Activated CD8-positive, alpha-beta T cell treated with anti-CD3 and anti-CD28 coated beads for 36 hours (primary cell): ENCODE data around the gene CLCA2. TPM values are rescaled to one million over a fixed set of nuclear protein-coding genes. Genes with fewer than 3 reads are reported as not detected.

Source experiments
- ATAC-seq: fragments of 200-7000 bp; cut with Tn5 transposase; one replicate; pipeline ENCODE4 v1.10.0; 2021; ENCODE audit warnings: mild to moderate bottlenecking, moderate library complexity
- CTCF ChIA-PET: fragments of 350-600 bp; sonication (Branson Sonifier 250); formaldehyde crosslinking; loops from one replicate; lab custom pipeline; 2021; ENCODE audit warnings: antibody characterized with exemption; lab: Charles Lee
- POLR2A ChIA-PET: fragments of 350-600 bp; sonication (Branson Sonifier 250); formaldehyde crosslinking; loops from one replicate; lab custom pipeline; 2021; ENCODE audit warnings: antibody characterized with exemption; lab: Charles Lee
- DNase-seq: peaks from one replicate; pipeline ENCODE4 v3.0.0-alpha.2; 2020
- H3K27ac Mint-ChIP-seq: one replicate; pipeline ENCODE4 v1.8.0; 2021; ENCODE audit warnings: mild to moderate bottlenecking, mixed read lengths
- H3K27me3 Mint-ChIP-seq: one replicate; pipeline ENCODE4 v1.8.0; 2021; ENCODE audit warnings: mixed read lengths
- H3K36me3 Mint-ChIP-seq: one replicate; pipeline ENCODE4 v1.8.0; 2021; ENCODE audit warnings: low read depth, mixed read lengths
- H3K4me1 Mint-ChIP-seq: one replicate; pipeline ENCODE4 v1.8.0; 2021; ENCODE audit warnings: low read depth, mixed read lengths
- H3K4me3 Mint-ChIP-seq: one replicate; pipeline ENCODE4 v1.8.0; 2021; ENCODE audit warnings: mild to moderate bottlenecking, moderate library complexity, mixed read lengths
- H3K9me3 Mint-ChIP-seq: one replicate; pipeline ENCODE4 v1.8.0; 2021; ENCODE audit warnings: mixed read lengths
- intact Hi-C: fragments of 100-400 bp; cut with micrococcal nuclease; formaldehyde crosslinking; loops from one replicate; pipeline ENCODE4 v1.10.0; 2022
- total RNA-seq, 2 experiments: library from RNA; stranded (reverse); gene quantifications; one replicate each; pipeline ENCODE4 v1.2.3, GENCODE V29; 2021
- TF ChIP-seq, protein P1 (sequence below): fragments of 200-600 bp; IDR thresholded peaks from one replicate; pipeline ENCODE4 v1.8.0; 2022; ENCODE audit warnings: antibody characterized with exemption, mild to moderate bottlenecking

CLCA2 gene
- total RNA-seq, 2 experiments from 2014 or later = not detected

DNA sequence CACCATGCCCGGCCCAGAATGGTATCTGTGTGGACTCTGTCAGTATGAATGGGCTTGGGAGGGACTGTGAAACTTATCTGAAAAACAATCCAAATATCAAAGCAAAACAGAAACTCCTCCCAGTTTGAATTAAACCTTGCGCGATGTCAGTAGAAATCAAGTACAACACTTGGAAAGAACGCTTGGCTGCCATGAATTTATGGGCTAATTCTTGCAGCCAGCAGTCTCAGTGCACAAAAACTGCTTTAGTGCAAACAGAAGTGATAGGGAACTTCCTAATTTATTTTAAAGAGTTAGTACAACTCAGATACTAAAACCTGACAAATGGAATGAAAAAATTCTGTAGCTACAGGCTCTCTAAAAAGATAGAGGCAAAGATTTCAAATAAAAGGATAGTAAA, 53.3 kb downstream of the CLCA2 start:
- H3K27me3 Mint-ChIP-seq = peaks cover 3% of the 10 kb centered on the region
- POLR2A ChIA-PET = no interaction called here
- no peak for ATAC-seq
- no peak for DNase-seq
- no peaks in the 10 kb centered on the region for H3K4me1 Mint-ChIP-seq
- no peaks in the 10 kb centered on the region for H3K36me3 Mint-ChIP-seq
- no peak overlapping the region for H3K4me3 Mint-ChIP-seq
- H3K27ac Mint-ChIP-seq = no peak overlapping the region
- CTCF ChIA-PET = interaction anchor here (1.0 to 1.3 kb wide), 2 partner anchors 24 to 97 kb away, joined by 3 read pairs; no protein-coding TSS in a partner anchor
- no peaks in the 10 kb centered on the region for H3K9me3 Mint-ChIP-seq
- intact Hi-C loops = loop anchor here (10.0 kb wide), 1 partner anchor 268 kb away; no protein-coding TSS in a partner anchor
- TF ChIP-seq, protein P1, sequence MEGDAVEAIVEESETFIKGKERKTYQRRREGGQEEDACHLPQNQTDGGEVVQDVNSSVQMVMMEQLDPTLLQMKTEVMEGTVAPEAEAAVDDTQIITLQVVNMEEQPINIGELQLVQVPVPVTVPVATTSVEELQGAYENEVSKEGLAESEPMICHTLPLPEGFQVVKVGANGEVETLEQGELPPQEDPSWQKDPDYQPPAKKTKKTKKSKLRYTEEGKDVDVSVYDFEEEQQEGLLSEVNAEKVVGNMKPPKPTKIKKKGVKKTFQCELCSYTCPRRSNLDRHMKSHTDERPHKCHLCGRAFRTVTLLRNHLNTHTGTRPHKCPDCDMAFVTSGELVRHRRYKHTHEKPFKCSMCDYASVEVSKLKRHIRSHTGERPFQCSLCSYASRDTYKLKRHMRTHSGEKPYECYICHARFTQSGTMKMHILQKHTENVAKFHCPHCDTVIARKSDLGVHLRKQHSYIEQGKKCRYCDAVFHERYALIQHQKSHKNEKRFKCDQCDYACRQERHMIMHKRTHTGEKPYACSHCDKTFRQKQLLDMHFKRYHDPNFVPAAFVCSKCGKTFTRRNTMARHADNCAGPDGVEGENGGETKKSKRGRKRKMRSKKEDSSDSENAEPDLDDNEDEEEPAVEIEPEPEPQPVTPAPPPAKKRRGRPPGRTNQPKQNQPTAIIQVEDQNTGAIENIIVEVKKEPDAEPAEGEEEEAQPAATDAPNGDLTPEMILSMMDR = no peak

DNA sequence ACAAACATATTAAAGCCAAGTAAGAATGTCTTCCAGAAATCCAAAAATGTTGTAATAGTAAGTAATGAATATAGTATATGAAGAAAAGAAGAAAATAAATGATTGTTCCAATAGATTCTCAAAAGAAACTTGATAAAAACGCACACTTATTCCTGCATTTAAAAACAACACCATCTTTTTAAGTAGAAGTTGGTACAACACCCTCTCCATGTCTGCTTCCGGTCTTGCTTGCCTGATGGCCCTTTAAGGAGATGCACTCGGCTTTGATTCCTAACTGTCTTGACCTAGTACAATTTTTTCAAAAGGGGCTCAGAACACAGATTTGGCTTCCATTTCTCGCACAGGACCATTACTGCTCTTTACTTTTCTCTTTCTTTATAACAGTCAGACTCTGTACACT, 53.7 kb downstream of the CLCA2 start:
- Mint-ChIP-seq H3K27ac (no peak overlapping the region), H3K27me3 (peaks cover 1% of the 10 kb centered on the region), H3K36me3 (no peaks in the 10 kb centered on the region), H3K9me3 (no peaks in the 10 kb centered on the region), H3K4me3 (no peak overlapping the region), H3K4me1 (no peaks in the 10 kb centered on the region)
- ChIA-PET CTCF (interaction anchor here (1.0 kb wide), 1 partner anchor 24 kb away, joined by 3 read pairs; no protein-coding TSS in a partner anchor), POLR2A (no interaction called here)
- TF ChIP-seq, protein P1 = no peak
- intact Hi-C loops = loop anchor here (10.0 kb wide), 1 partner anchor 267 kb away; no protein-coding TSS in a partner anchor
- no peak for ATAC-seq
- DNase-seq = no peak

DNA sequence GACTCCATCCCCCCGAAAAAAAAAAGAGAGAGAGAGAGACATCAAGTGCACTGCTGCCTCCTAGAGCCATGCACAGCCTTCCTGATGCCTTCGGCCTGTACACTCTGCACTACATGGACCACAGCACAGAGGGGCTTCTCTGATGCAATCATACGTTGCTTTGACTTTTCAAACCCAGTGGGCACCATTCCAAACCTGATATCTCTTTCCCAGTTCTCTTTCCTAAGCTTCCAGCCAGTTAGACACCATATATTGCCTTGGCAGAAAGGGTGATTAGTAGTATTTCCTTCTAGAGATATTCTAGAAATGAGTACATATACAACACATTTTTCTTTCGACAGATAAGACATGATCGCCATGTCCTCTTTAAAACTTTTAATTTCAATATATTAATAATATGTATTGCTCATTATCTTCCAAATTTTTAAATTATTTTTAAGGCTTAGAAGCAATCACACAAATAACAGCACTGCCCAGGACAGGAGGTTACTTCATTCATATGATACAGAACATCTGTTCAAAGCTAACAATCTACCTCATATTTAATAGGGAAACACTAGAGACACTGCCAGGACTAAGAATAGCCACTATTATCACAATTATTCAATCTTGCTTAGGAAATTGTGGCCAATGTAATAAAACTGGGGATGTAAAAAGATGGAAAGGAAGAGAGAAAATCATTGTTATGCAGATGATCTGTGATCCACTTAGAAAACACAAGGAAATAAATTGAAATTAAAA, 54.6 kb downstream of the CLCA2 start:
- no peaks in the 10 kb centered on the region for H3K9me3 Mint-ChIP-seq
- H3K27me3 Mint-ChIP-seq = peaks cover 1% of the 10 kb centered on the region
- H3K27ac Mint-ChIP-seq = no peak overlapping the region
- H3K4me3 Mint-ChIP-seq = no peak overlapping the region
- TF ChIP-seq, protein P1 = no peak
- ChIA-PET POLR2A (no interaction called here), CTCF (interaction anchor here (1.1 kb wide), 1 partner anchor 21 kb away, joined by 4 read pairs; no protein-coding TSS in a partner anchor)
- no peak for ATAC-seq
- intact Hi-C loops = loop anchor here (10.0 kb wide), 1 partner anchor 266 kb away; no protein-coding TSS in a partner anchor
- DNase-seq = no peak
- H3K4me1 Mint-ChIP-seq = no peaks in the 10 kb centered on the region
- H3K36me3 Mint-ChIP-seq = no peaks in the 10 kb centered on the region

GRCh38 chr1:86481966-86482365, 58.0 kb downstream of the CLCA2 start:
- TF ChIP-seq, protein P1 = no peak
- H3K4me1 Mint-ChIP-seq = no peaks in the 10 kb centered on the region
- DNase-seq (no peak), ATAC-seq (no peak)
- ChIA-PET POLR2A (no interaction called here), CTCF (interaction anchor here (1.1 to 1.5 kb wide), 2 partner anchors 17 to 38 kb away, joined by 3 to 4 read pairs; no protein-coding TSS in a partner anchor)
- intact Hi-C loops = no loop called here
- H3K27me3 Mint-ChIP-seq = peaks cover 1% of the 10 kb centered on the region
- H3K36me3 Mint-ChIP-seq = no peaks in the 10 kb centered on the region
- no peaks in the 10 kb centered on the region for H3K9me3 Mint-ChIP-seq
- no peak overlapping the region for H3K27ac Mint-ChIP-seq
- H3K4me3 Mint-ChIP-seq = no peak overlapping the region
